Ovary (tissue), 3 donors: Measurements from ENCODE around the gene PDHA1.

ENCODE experiments used
- CTCF ChIP-seq, 3 donors: fragments of 450-650 bp in 2 of 3; fragments of 200-600 bp in 1 of 3; IDR thresholded peaks; one replicate each; pipeline versions ENCODE4 v1.5.1 to v1.8.0; 2016 to 2022; ENCODE audit warnings: antibody characterized with exemption in 3 of 3, mild to moderate bottlenecking in 1 of 3
- POLR2A ChIP-seq: fragments of 450-650 bp; IDR thresholded peaks from one replicate; pipeline ENCODE4 v1.6.1; 2017; ENCODE audit warnings: antibody characterized with exemption, mild to moderate bottlenecking, moderate library complexity
- donor health status: DM: no; HTN: no; CAD: no.

GRCh38 chrX:19347916-19348315, 4.2 kb downstream of the PDHA1 start:
- TF ChIP-seq CTCF (IDR thresholded peaks at IDR 0.05) (no peak), POLR2A (no peak)
